HG03159 (cell line): ENCODE data around the gene DNM3.

ENCODE experiments used
- ATAC-seq: cut with Tn5 transposase; IDR thresholded peaks from one replicate; pipeline ENCODE4 v1.9.1; 2021; ENCODE audit warnings: mild to moderate bottlenecking, moderate library complexity; ENCODE audit not compliant: unreplicated experiment

DNM3 gene

DNA sequence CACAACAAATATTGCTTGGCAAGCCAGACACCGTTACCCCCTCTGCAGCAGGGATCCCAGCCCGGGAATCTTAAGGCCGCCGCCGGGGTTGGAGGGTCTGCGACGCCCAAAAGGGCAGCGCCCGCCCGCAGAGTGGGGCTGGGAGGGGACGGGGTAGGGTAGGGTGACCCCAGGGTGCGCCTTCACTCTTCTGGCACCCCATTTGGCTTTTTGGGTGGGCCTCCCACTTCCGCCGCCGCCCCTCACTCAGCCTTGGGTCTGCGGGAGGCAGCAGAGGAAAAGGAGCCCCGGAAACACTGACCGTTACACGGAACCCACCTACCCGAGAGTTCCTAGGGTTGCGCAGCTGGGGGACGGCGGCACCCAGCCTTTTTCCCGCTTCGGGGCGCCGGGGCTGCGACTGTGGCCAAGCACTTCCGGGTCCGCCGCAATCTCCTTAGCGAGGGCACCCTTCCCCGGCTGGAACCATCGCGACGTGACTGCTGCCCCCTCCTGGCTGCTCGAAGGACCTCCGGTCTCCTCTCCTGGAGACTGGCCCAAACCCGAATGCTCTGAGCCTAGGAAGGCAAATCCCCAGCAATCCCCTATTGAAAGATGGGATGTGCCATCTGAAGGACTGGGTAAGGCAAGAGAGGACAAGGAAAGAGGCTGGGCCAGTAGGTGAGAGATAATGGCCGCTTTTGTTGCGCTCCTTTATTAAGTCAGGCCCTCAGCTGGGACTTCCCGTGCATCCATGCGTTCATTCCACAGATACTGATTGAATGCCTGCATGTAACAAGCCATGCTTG is 602.6 kb downstream of the DNM3 start, which contains the start of gene PIGC:
TSS of gene PIGC (minus strand) at position 404 of the 788 bp plus-strand sequence. CDS start 1,447 bp downstream, outside the sequence.
- ATAC-seq, result peak; percentile 98

DNA sequence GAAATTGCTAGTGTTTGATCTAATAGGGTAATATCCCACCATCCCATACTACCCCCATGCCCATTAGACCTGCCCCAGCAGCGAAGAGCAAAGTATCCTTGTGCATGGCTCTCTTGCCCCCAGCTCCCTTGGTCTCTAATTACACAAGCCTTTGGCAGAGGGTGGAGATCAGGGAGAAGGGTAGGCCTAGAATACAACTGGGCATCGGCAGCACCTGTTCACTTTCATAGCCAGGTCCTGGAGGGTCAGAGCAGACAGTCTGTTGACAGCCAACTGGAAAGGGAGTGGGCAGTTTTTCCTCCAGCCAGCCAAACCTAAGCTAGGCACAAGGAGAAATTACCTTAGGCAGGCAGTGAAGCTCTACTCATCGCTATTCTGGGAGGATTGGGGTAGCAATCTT is 605.2 kb downstream of the DNM3 start:
- no peak for ATAC-seq

DNA sequence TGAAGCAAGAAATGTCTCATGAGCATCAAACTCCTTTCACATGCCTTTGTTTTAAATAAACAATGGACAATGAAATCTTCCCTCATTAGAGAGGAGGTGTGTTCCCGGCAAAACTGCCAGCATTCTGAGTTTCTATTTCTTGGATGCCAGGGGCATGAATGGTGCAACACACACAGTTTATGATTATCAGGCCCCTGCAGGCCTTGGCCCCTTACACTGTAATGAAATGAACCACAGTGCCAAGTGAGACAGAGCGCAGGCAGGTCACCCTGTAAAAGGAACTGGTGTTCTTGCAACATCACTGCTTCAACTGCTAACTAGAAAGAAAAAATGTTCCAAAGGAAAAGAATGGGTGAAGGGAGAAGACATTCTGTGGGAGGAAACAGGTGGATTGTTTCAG is 606.3 kb downstream of the DNM3 start:
- ATAC-seq, result no peak

DNA sequence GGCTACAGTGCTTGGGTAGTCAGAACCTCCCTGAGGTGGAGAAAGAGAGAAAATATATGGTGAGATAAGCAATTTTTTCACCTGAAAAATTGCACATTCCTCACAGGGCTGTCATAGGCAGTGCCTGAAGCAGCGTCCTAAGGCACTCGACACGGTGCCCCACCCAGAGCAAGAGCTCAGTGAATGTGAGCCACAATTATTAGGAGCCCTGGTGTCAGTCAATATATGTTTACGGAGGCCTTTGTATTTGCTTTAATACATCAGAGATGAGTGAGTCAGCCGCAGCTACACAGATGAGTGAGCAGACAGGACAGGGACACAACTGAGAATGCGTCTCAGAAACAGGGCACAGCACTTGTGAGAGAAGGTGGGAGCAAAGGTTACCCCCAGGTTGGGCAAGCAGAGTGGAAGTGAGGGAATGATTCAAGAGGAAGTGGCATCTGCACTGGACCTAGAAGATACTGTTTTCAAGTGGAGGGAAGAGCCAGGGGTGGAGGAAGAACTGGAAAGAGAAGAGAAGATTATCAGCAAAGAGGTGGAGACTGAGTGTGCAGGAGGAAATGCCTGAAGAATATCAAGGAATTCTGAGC is 607.8 kb downstream of the DNM3 start:
- no peak for ATAC-seq

DNA sequence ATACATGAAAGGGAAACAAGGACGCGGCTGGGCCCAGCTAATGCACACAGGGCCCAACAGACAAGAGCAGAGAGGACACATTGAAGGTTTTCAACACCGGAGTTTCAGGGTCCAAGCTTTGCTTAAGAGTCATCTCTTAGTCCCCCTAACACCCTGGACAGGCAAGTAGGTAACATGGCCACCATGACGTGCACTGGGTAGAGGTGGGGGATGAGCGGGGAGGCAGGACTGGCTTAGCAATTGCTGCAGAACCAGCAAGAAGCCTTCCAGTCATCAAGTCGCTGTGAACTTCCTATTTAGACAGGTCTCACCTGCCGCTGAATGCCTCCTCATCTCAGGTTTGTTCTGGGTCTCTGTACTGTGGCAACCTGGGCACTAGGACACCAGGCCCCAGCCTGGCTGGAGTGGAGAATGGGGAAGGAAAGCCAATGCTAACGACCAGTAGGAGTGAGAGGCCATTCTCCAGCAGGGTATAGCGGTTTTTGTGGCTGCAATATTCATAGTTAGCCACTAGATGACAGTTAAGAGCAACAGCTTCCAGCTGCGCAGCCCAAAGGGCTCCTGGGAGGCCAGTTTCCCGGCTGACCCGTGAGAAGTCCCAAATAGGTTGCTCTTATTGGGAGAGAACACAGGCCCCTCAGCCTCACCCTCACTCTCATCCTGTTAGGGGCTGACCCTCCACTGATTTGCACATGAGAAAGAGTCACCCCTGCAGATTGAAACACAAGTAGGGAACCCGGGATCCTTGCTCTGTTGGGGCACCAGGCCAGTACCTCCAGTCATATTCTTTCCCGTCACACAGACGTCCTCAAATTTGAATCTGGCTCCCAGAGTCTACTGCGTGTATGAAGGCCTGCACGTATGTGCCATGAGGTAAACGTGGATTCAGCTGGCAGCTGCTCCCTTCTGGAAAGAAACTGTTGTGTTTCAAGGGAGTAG is 608.6 kb downstream of the DNM3 start:
- peak; percentile 84 for ATAC-seq

DNA sequence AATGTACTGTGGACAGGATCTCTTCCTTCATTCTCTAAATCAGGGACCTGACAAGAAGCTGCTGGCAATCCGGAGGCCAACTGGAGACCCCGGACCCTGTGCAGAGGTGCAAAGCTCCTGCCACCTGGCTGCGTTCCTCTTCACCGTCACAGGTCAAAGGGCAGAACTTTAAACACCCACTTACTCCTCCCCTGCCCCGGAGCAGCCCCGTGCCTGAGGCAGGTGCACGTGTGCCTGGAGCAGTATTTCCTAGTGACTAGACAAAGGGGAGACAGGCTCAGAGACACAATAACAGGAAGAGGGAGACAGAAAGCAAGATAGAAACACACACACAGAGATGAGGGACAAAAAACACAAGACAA is 609.2 kb downstream of the DNM3 start:
- no peak for ATAC-seq

DNA sequence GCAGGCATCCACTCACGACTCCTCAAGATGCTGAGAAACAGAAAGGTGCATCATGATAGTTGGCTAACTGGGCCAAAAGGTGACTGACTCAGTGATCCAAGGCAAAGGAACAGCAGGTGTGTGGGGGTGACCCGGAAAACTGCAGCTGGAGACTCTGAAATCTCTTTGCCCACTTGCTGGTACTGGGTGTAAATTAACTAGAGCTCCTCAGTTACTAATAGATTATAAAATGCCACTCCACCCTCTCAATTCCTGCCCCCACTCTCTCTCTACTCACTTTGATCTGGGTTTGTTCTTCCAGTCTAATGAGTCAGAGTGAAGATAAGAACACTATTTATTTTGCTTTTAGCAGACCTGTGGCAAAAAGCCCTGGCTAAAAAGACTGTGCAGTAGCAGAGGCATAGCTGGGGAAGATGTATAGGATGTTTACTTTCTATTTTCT is 609.7 kb downstream of the DNM3 start:
- no peak for ATAC-seq

DNA sequence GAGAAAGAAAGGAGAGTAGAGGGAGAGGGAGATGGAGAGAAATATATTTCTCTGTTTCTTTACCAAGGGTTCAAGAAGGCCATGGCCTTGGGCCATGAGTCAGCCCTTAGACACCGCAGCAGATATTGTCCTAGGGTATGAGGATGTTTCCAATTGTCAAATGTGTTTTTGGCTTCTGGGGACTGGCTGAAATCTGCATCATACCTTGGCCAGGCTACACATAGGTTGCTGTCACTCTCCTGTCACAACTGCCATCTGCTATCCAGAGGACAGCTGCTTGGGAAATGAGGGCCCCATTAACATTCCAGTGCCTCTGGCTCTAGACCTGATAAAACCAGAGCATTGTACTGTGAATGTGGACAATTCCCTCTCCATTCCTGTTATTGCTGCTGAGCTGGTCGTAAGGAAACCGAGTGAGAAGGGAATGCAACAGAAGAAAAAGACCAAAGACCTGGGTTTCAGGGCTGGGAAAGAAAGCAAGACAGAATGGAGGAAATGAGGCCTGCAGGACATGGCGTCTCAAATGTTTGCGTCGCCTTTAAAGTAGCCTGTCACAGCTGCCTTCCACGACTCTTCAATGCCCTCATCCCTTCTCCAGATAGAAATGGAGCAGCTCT is 611.3 kb downstream of the DNM3 start:
- ATAC-seq, result no peak

DNA sequence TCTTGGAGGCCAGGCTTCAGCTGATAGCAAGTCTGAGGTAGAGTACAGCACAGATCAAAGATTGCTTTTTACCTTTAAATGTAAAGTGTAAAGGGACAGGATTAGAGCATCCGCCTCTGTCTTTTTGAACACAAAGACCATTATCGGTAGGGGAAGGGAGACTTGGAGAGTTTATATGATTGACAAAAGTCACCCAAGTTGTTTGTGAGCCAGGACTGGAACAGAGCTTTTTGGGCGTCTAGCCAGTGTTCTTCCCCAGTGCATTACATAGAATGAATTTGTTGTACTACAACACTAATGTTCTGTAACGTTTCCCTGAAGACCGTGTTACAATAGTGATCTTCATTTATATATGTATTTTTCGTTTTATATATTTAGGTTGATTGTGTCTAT is 611.9 kb downstream of the DNM3 start:
- ATAC-seq, result no peak

DNA sequence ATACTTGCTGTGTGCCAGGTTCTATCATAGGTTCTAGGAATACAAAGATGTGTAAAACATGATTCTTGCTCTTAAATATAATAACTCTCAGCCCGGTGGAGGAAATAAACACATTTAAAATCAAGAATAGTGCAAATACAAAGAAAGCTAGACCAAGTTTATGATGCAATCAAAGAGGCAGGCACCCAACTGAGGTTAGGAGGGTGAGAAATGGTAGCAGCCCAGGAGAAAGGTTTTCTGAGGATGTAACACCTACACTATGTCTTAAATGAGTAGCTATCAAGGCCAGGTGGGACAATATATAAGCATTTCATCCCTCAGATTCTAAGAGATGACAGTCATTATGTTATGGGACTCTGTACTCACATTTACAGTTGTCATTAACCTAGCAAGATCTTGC is 612.3 kb downstream of the DNM3 start:
- ATAC-seq, result no peak

DNA sequence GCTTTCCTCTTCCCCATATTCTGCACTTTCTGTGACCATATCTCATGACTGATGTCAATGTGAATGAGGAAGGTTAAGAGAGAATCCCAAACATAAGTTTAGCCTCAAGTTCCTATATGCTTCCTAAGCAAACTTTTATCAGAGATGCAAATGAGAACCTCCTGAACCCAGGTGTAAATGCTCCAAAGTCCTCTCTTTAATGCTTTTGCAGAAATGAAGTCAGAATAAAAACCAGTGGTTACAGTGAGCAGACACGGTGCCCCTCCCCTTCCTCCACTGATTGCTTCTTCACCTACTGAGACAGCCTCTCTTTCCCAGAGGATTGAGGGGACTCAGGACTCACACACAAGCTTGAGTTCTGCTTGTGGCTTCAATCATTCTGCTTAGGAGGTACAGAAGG is 614.2 kb downstream of the DNM3 start:
- ATAC-seq, result no peak

DNA sequence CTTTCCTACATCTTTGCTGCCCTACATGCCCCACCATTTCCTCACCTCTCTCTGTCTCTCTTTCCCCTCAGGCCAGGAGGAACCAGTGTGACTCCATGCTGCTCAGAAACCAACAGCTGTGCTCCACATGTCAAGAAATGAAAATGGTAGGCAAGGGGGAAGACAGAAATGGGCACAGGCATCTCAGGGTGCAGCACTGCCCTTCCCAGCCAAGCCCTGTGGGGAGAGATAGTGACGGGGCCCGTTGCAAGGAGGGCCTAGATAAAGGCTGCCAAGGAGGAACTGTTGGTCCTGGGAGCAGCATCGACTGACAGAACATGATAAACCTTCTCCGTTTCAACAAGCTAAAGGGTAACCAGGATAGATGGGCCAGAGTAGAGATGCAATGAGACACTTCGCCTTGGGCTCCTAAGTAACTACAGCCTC is 615.1 kb downstream of the DNM3 start:
- no peak for ATAC-seq

DNA sequence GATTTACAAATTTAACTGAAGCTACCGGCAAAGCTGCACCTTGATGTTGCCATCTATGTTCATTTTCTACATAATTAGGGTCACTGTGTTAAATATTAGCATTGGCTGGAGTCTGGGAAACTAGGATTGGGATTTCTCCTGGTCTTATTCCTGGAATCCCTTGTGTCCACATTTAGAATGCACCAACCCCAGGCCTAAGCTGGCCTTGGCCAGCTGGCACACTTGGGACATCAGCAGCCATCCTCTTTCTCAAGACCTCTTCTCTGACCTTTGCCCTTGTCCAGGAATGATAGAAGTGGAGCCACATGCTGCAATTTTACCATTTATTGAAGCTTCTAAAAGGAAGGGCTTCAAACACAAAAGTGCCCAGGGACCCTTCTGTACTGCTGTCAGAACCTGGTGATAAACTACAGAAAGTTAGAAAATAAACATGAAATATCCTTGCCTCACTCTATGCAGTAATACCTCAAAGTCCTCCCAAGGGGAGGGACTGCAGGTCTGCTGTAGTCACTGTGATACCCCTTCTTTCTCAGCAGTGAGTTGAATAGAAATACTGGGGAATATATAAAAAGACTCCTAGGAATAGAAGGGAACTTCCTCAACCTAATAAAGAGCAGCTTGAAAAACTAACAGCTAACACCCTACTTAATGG is 616.3 kb downstream of the DNM3 start:
- ATAC-seq, result no peak

DNA sequence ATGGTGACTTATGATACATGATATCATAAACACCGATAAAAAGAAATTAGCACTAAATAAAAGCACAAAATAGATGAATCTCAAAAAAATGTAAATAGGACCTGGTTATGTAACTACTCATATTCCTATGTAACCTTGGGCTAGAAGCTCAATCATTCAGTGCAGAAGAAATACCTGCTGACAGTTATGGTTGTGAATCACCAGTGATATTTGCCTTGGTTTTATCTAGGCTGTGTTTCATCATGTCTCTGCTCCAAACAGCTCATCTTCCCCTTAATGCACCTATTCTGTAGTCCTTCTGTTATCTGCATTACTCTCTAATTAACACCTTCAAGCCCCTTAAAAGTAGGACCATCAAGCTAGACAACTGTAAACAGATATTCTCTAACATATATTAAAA is 618.9 kb downstream of the DNM3 start:
- no peak for ATAC-seq

DNA sequence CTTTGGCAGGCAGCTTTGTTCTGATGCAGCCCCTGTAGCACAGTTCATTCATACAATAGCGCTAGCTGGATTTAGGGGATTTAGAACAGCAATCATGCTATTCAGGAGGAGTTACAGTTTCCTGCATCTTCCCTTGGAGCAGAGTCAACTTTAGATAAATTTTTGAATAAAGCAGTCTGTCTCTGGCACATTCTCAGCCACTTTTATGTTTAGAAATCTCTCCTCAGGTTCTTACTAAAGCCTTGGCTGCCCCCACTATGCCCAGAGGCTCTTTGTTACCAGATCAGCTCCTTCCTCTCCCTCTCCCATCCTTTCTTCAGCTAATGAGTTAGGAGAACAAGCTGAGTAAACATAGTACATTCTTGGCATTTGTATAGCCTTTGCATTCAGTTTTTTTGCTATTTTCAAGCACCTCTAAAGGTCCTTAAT is 619.6 kb downstream of the DNM3 start:
- ATAC-seq, result no peak
